Right lobe of liver (tissue), 4 donors: ENCODE results near the gene SH3BP4.

Source experiments
- POLR2A ChIP-seq: fragments of 450-650 bp; IDR thresholded peaks from one replicate; pipeline ENCODE4 v1.6.1; 2017; ENCODE audit warnings: antibody characterized with exemption, mild to moderate bottlenecking
- TF ChIP-seq, protein P1 (sequence below), 4 donors: fragments of 200-600 bp in 3 of 4; fragments of 450-650 bp in 1 of 4; IDR thresholded peaks; one replicate each; pipeline versions ENCODE4 v1.5.1 to v1.8.0; 2016 to 2022; ENCODE audit warnings: antibody characterized with exemption in 4 of 4, mild to moderate bottlenecking in 2 of 4
- donor health status: DM: no; HTN: no; CAD: no.
- donor health status: DM: no; HTN: no; CAD: no.
- donor health status: DM: no; HTN: yes; CAD: no.

DNA sequence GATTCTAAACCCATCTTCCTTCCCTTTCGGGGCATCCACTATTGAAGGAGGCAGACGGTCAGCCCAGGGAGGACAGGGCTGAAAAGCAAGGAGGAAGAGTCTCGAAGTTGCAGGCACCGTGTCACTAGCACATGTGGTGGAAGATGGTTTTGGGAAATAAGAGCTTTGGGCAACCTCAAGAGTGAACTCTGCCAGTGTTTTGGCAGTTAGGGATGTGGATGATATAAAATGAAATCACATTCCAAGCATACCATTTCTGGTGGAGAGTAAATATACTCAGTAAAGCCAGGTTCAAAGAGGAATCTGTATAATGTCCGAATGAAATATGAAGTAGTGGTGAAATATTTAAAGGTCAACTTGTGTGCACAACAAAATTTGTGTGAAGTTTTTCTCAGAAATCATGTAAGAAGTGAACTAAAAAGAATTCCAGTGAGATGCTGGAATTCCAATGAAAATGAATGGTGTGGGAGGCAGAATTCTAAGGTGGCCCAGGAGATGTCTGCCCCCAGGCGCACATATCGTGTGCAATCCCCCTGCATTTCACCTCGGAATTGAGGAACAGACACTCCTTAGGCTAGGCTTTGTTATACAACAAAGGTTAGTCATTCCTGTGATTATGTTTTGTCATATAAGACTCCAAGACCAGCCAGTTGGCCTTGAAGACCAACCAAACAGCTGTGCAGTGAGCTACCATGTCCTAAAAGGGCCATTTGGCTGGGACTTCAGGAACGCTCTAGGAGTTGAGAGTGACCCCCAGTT, 147.1 kb downstream of the SH3BP4 start:
- TF ChIP-seq, protein P1, sequence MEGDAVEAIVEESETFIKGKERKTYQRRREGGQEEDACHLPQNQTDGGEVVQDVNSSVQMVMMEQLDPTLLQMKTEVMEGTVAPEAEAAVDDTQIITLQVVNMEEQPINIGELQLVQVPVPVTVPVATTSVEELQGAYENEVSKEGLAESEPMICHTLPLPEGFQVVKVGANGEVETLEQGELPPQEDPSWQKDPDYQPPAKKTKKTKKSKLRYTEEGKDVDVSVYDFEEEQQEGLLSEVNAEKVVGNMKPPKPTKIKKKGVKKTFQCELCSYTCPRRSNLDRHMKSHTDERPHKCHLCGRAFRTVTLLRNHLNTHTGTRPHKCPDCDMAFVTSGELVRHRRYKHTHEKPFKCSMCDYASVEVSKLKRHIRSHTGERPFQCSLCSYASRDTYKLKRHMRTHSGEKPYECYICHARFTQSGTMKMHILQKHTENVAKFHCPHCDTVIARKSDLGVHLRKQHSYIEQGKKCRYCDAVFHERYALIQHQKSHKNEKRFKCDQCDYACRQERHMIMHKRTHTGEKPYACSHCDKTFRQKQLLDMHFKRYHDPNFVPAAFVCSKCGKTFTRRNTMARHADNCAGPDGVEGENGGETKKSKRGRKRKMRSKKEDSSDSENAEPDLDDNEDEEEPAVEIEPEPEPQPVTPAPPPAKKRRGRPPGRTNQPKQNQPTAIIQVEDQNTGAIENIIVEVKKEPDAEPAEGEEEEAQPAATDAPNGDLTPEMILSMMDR (IDR thresholded peaks at IDR 0.05), result no peak
- no peak for TF ChIP-seq POLR2A
